ENCODE data around the gene PKD2L1. TPM values are rescaled to one million over a fixed set of nuclear protein-coding genes. Genes with fewer than 3 reads are reported as not detected.

The PKD2L1 gene
- total RNA-seq, 1 donor from 2014 or later: not detected

DNA sequence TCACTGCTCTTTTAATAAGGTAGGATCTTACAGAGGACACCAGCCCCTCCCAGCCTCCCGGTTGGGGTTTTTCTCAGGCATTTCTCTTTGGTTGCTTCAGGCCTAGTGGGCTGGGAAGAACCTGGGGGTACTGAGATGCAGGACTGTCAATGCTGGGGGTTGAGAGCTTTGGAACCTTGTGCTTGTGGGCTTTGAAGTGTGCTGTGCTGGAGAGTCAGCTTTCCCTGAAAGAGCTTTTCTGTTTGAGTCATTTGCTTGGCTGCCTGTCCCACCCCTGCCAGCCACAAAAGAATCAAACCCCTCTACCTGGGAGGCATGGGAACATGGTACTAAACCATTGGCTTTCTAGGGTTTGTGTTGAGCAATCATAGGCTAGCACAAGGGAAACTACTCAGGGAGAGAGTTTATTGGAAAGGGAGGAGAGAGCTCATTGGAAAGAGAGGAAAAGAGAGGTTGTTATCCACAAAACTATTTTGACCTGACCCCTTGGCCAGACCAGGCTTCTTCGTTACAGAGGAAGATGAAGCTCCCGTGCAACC, 18.4 kb upstream of the PKD2L1 start:
- no peak overlapping the region for H3K27ac ChIP-seq (ENCODE audit: low read depth, low read length)
- H3K9ac ChIP-seq (ENCODE audit: low read length): peak overlapping the region; percentile 91
- peak overlapping the region; percentile 50 for H3K27ac Mint-ChIP-seq (ENCODE audit: unreplicated experiment)
- H3K9me3 ChIP-seq (ENCODE audit: insufficient read depth, low read depth, low read length): no peaks in the 10 kb centered on the region
- H3K36me3 Mint-ChIP-seq (ENCODE audit: low read depth, unreplicated experiment): peaks cover 43% of the 10 kb centered on the region
- H3K27me3 Mint-ChIP-seq (ENCODE audit: low read depth, unreplicated experiment): no peaks in the 10 kb centered on the region
- TF ChIP-seq, protein P1, sequence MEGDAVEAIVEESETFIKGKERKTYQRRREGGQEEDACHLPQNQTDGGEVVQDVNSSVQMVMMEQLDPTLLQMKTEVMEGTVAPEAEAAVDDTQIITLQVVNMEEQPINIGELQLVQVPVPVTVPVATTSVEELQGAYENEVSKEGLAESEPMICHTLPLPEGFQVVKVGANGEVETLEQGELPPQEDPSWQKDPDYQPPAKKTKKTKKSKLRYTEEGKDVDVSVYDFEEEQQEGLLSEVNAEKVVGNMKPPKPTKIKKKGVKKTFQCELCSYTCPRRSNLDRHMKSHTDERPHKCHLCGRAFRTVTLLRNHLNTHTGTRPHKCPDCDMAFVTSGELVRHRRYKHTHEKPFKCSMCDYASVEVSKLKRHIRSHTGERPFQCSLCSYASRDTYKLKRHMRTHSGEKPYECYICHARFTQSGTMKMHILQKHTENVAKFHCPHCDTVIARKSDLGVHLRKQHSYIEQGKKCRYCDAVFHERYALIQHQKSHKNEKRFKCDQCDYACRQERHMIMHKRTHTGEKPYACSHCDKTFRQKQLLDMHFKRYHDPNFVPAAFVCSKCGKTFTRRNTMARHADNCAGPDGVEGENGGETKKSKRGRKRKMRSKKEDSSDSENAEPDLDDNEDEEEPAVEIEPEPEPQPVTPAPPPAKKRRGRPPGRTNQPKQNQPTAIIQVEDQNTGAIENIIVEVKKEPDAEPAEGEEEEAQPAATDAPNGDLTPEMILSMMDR (IDR thresholded peaks at IDR 0.05; ENCODE audit: insufficient read depth, low read depth, low read length): no peak
- TF ChIP-seq EZH2 (IDR thresholded peaks at IDR 0.05; ENCODE audit: insufficient read depth, low read length): no peak
- no peak overlapping the region for H2AFZ ChIP-seq (ENCODE audit: low read depth, low read length)
- no peaks in the 10 kb centered on the region for H3K27me3 ChIP-seq (ENCODE audit: insufficient read depth, low read length)
- peaks cover 37% of the 10 kb centered on the region for H3K36me3 ChIP-seq (ENCODE audit: insufficient read depth, low read length)
- H3K79me2 ChIP-seq (ENCODE audit: insufficient read depth, low read length): peaks cover 60% of the 10 kb centered on the region
- H3K4me3 Mint-ChIP-seq (ENCODE audit: unreplicated experiment): peak overlapping the region; percentile 100
- H3K4me3 ChIP-seq (ENCODE audit: insufficient read depth, low read depth, low read length): peak overlapping the region; percentile 97
- H3K4me1 ChIP-seq (ENCODE audit: insufficient read depth, low read length): peaks cover 38% of the 10 kb centered on the region
- H3K4me2 ChIP-seq (ENCODE audit: low read length): peak overlapping the region; percentile 85
- no peaks in the 10 kb centered on the region for H3K9me3 Mint-ChIP-seq (ENCODE audit: unreplicated experiment)
- peaks cover 60% of the 10 kb centered on the region for H4K20me1 ChIP-seq (ENCODE audit: insufficient read depth, low read length)
- no peak for DNase-seq (ENCODE audit: low read depth)
- no peak for FAIRE-seq
- peaks cover 42% of the 10 kb centered on the region for H3K4me1 Mint-ChIP-seq (ENCODE audit: low read depth, unreplicated experiment)

DNA sequence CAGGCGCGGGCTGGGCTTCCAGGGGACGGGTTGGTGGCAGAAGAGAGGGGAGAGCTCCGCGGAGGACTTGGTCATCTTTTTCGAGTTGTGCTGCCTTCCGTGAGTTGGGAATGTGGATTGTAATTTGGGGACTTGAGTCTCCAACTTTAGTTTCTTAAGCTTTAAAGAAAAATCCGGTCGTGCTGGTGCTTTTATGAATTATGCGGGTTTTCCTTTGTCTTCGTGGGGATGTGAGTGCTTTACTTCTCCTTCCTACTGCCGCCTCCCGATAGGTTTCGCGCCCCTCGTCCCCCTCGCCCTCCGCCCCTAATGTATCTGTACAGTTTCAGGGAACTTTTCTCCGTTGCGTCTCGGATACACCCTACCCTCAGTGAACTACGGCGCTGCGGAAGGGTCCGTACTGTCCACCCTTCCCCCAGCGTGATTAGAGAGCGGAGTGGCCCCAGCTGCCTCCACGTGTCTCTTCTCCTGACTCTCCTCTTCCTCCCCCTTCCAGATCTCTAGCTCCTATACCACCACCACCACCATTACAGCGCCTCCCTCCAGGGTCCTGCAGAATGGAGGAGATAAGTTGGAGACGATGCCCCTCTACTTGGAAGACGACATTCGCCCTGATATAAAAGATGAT, 17.7 kb upstream of the PKD2L1 start:
- peak overlapping the region; percentile 97 for H3K4me3 ChIP-seq (ENCODE audit: insufficient read depth, low read depth, low read length)
- peaks cover 38% of the 10 kb centered on the region for H3K36me3 Mint-ChIP-seq (ENCODE audit: low read depth, unreplicated experiment)
- peaks cover 42% of the 10 kb centered on the region for H3K4me1 Mint-ChIP-seq (ENCODE audit: low read depth, unreplicated experiment)
- H3K9me3 ChIP-seq (ENCODE audit: insufficient read depth, low read depth, low read length): no peaks in the 10 kb centered on the region
- H3K4me3 Mint-ChIP-seq (ENCODE audit: unreplicated experiment): peak overlapping the region; percentile 100
- no peaks in the 10 kb centered on the region for H3K27me3 ChIP-seq (ENCODE audit: insufficient read depth, low read length)
- DNase-seq (ENCODE audit: low read depth) (no peak), FAIRE-seq (no peak)
- no peak for TF ChIP-seq EZH2 (IDR thresholded peaks at IDR 0.05; ENCODE audit: insufficient read depth, low read length)
- TF ChIP-seq, protein P1 (IDR thresholded peaks at IDR 0.05; ENCODE audit: insufficient read depth, low read depth, low read length): no peak
- H3K27ac ChIP-seq (ENCODE audit: low read depth, low read length): peak overlapping the region; percentile 64
- H3K27me3 Mint-ChIP-seq (ENCODE audit: low read depth, unreplicated experiment): no peaks in the 10 kb centered on the region
- H3K4me2 ChIP-seq (ENCODE audit: low read length): peak overlapping the region; percentile 85
- H3K9ac ChIP-seq (ENCODE audit: low read length): peak overlapping the region; percentile 91
- H3K9me3 Mint-ChIP-seq (ENCODE audit: unreplicated experiment): no peaks in the 10 kb centered on the region
- H3K36me3 ChIP-seq (ENCODE audit: insufficient read depth, low read length): peaks cover 32% of the 10 kb centered on the region
- H3K4me1 ChIP-seq (ENCODE audit: insufficient read depth, low read length): peaks cover 38% of the 10 kb centered on the region
- H2AFZ ChIP-seq (ENCODE audit: low read depth, low read length): peak overlapping the region; percentile 54
- peaks cover 60% of the 10 kb centered on the region for H3K79me2 ChIP-seq (ENCODE audit: insufficient read depth, low read length)
- peak overlapping the region; percentile 71 for H3K27ac Mint-ChIP-seq (ENCODE audit: unreplicated experiment)
- H4K20me1 ChIP-seq (ENCODE audit: insufficient read depth, low read length): peaks cover 54% of the 10 kb centered on the region

All from astrocyte (in vitro differentiated cells and primary cell).